Measurements from ENCODE around the gene NSUN4. TPM values are rescaled to one million over a fixed set of nuclear protein-coding genes. Genes with fewer than 3 reads are reported as not detected.

The NSUN4 gene
- total and polyA plus RNA-seq, 4 experiments from 2014 or later: 7.7 to 26.9 (median 22.5) TPM

GRCh38 chr1:46399307-46399706 is 58.7 kb downstream of the NSUN4 start:
- Mint-ChIP-seq H3K9me3 (no peaks in the 10 kb centered on the region), H3K27ac (no peak overlapping the region), H3K36me3 (peaks cover 0 to 3% of the 10 kb centered on the region in 2 donors), H3K27me3 (peaks cover 5 to 9% of the 10 kb centered on the region in 2 donors), H3K4me1 (peaks cover 0 to 11% (median 3%) of the 10 kb centered on the region in 4 donors), H3K4me3 (no peak overlapping the region)
- Histone ChIP-seq H3K4me1 (ENCODE audit: insufficient read depth, low read length) (no peaks in the 10 kb centered on the region), H3K27me3 (ENCODE audit: insufficient read depth, low read length) (no peaks in the 10 kb centered on the region), H3K36me3 (ENCODE audit: insufficient read depth, low read length) (no peaks in the 10 kb centered on the region), H3K27ac (ENCODE audit: low read depth, low read length) (no peak overlapping the region), H3K9me3 (ENCODE audit: control insufficient read depth in 1 of 2, low read length in 2 of 2) (no peaks in the 10 kb centered on the region), H3K4me3 (ENCODE audit: low read length in 2 of 2) (no peak overlapping the region)
- POLR2A ChIA-PET (ENCODE audit: partially characterized antibody): interaction anchor here (0.6 kb wide), 1 partner anchor 282 kb away, joined by 3 read pairs; no protein-coding TSS in a partner anchor
- DNase-seq: no peak
- intact Hi-C loops (cut with micrococcal nuclease): no loop called here
- CTCF ChIA-PET (ENCODE audit: partially characterized antibody): no interaction called here

DNA sequence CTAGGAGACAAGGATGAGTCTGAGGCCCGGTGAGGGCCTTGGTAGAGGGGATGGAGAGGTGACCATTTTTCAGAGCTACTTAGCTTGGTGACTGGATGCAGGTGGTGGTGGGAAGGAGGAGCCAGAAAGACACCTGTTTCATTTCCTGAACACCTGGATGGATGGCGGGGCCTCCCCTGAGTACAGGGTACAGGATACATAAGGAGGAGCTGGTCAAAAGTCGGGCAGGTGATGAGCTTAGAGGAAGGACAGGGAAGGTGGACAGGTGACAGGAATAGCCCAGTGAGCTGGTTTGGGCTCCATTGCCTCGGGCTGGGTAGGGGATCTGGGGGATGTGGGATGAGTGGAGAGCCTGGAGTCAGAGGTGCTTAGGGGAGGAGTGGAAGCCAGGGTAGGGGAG is 59.8 kb downstream of the NSUN4 start:
- CTCF ChIA-PET (ENCODE audit: partially characterized antibody): interaction anchor here (1.2 kb wide), 2 partner anchors 10 to 12 kb away, joined by 3 to 4 read pairs; no protein-coding TSS in a partner anchor
- no peaks in the 10 kb centered on the region for H3K9me3 ChIP-seq (ENCODE audit: control insufficient read depth in 1 of 2, low read length in 2 of 2)
- Mint-ChIP-seq H3K27me3 (peaks cover 0 to 5% of the 10 kb centered on the region in 2 donors), H3K9me3 (no peaks in the 10 kb centered on the region), H3K4me3 (peak overlapping the region in 2 of 8 donors; percentile 29 to 33), H3K36me3 (peaks cover 0 to 3% of the 10 kb centered on the region in 2 donors), H3K27ac (peak overlapping the region in 1 of 7 donors; percentile 13), H3K4me1 (peaks cover 0 to 2% (median 0%) of the 10 kb centered on the region in 4 donors)
- H3K27me3 ChIP-seq (ENCODE audit: insufficient read depth, low read length): no peaks in the 10 kb centered on the region
- DNase-seq: no peak
- H3K36me3 ChIP-seq (ENCODE audit: insufficient read depth, low read length): no peaks in the 10 kb centered on the region
- no peak overlapping the region for H3K4me3 ChIP-seq (ENCODE audit: low read length in 2 of 2)
- intact Hi-C loops (cut with micrococcal nuclease): no loop called here
- H3K4me1 ChIP-seq (ENCODE audit: insufficient read depth, low read length): no peaks in the 10 kb centered on the region
- POLR2A ChIA-PET (ENCODE audit: partially characterized antibody): no interaction called here
- H3K27ac ChIP-seq (ENCODE audit: low read depth, low read length): no peak overlapping the region

- H3K36me3 Mint-ChIP-seq: peaks cover 0 to 3% of the 10 kb centered on the region in 2 donors
Measured at GRCh38 chr1:46401154-46401913, 60.7 kb downstream of the NSUN4 start.

DNA sequence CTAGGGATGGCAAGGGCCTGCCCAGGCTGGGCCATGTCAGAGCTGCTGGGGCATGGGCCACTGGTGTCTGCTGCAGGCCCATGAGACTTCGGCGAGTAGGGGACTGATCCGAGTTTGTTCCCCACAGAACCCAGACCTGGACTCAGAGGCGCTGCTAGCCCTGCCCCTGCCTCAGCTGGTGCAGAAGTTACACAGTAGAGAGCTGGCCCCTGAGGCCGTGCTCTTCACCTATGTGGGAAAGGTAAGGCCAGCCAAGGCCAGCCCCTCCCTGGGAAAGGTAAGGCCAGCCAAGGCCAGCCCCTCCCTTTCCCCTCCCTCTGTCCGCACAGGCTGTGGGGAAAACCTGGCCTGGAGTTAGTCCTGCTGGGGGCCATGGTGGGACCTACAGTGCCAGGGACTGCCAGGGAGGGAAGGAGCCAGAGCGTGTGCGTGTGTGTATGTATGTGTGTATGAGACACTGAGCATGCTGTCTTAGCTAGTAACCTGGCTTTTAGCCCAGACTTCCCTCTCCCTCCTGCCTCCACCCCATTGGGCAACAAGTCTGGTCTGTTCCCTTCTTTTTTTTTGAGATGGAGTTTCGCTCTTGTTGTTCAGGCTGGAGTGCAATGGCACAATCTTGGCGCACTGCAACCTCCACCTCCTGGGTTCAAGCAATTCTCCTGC is 61.5 kb downstream of the NSUN4 start:
- Mint-ChIP-seq H3K27ac (no peak overlapping the region), H3K27me3 (no peaks in the 10 kb centered on the region), H3K4me1 (peaks cover under 1 to 2% (median 1%) of the 10 kb centered on the region in 4 donors), H3K4me3 (no peak overlapping the region), H3K9me3 (no peaks in the 10 kb centered on the region), H3K36me3 (peaks cover 0 to 3% of the 10 kb centered on the region in 2 donors)
- DNase-seq: no peak
- no peak overlapping the region for H3K4me3 ChIP-seq (ENCODE audit: low read length in 2 of 2)
- CTCF ChIA-PET (ENCODE audit: partially characterized antibody): interaction anchor here (1.2 to 1.7 kb wide), 2 partner anchors 12 to 127 kb away, joined by 3 to 4 read pairs; no protein-coding TSS in a partner anchor
- intact Hi-C loops (cut with micrococcal nuclease): no loop called here
- H3K4me1 ChIP-seq (ENCODE audit: insufficient read depth, low read length): peaks cover 9% of the 10 kb centered on the region
- POLR2A ChIA-PET (ENCODE audit: partially characterized antibody): no interaction called here
- no peaks in the 10 kb centered on the region for H3K9me3 ChIP-seq (ENCODE audit: control insufficient read depth in 1 of 2, low read length in 2 of 2)
- H3K27ac ChIP-seq (ENCODE audit: low read depth, low read length): no peak overlapping the region
- H3K27me3 ChIP-seq (ENCODE audit: insufficient read depth, low read length): no peaks in the 10 kb centered on the region
- no peaks in the 10 kb centered on the region for H3K36me3 ChIP-seq (ENCODE audit: insufficient read depth, low read length)

More at GRCh38 chr1:46401154-46401913, 60.7 kb downstream of the NSUN4 start:
- ChIA-PET CTCF (ENCODE audit: partially characterized antibody) (interaction anchor here (1.2 to 1.7 kb wide), 3 partner anchors 9 to 128 kb away, joined by 3 to 4 read pairs (median 4); no protein-coding TSS in a partner anchor), POLR2A (ENCODE audit: partially characterized antibody) (no interaction called here)
- intact Hi-C loops (cut with micrococcal nuclease): no loop called here
- no peaks in the 10 kb centered on the region for H3K36me3 ChIP-seq (ENCODE audit: insufficient read depth, low read length)
- no peaks in the 10 kb centered on the region for H3K9me3 Mint-ChIP-seq
- H3K27ac ChIP-seq (ENCODE audit: low read depth, low read length): no peak overlapping the region
- H3K27me3 Mint-ChIP-seq: no peaks in the 10 kb centered on the region
- no peak overlapping the region for H3K4me3 ChIP-seq (ENCODE audit: low read length in 2 of 2)
- H3K4me1 Mint-ChIP-seq: no peaks in the 10 kb centered on the region
- no peaks in the 10 kb centered on the region for H3K9me3 ChIP-seq (ENCODE audit: control insufficient read depth in 1 of 2, low read length in 2 of 2)
- H3K4me1 ChIP-seq (ENCODE audit: insufficient read depth, low read length): peaks cover 3% of the 10 kb centered on the region
- DNase-seq: no peak
- H3K27ac Mint-ChIP-seq: peak overlapping the region in 2 of 7 donors; percentile 1 to 43
- no peaks in the 10 kb centered on the region for H3K27me3 ChIP-seq (ENCODE audit: insufficient read depth, low read length)
- H3K4me3 Mint-ChIP-seq: no peak overlapping the region

DNA sequence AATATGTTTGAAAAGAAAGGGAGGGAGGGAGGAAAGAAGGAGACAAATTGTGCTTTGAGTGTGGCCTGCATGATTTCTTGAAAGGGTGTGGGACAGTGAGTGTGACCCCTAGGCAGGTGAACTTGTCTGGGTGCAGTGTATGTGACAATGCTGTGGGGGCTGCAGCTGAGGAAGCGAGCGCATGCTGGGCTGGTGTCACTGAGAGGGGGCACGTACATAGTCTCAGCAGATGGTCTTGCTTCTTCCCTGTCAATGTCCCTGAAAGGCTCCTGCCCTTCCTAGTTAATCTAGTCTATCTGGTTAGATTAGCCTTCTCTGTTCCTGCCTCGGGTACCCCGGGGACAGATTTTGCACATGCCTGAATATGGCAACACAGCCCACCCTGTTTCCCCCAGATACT is 63.3 kb downstream of the NSUN4 start:
- CTCF ChIA-PET (ENCODE audit: partially characterized antibody): interaction anchor here (1.3 to 1.5 kb wide), 2 partner anchors 18 to 40 kb away, joined by 3 to 4 read pairs; no protein-coding TSS in a partner anchor
- Mint-ChIP-seq H3K4me3 (no peak overlapping the region), H3K4me1 (peaks cover 4 to 8% (median 6%) of the 10 kb centered on the region in 4 donors), H3K27me3 (no peaks in the 10 kb centered on the region), H3K9me3 (no peaks in the 10 kb centered on the region), H3K27ac (peak overlapping the region in 1 of 7 donors; percentile 62), H3K36me3 (peaks cover 0 to 3% of the 10 kb centered on the region in 2 donors)
- POLR2A ChIA-PET (ENCODE audit: partially characterized antibody): no interaction called here
- no peaks in the 10 kb centered on the region for H3K27me3 ChIP-seq (ENCODE audit: insufficient read depth, low read length)
- H3K9me3 ChIP-seq (ENCODE audit: control insufficient read depth in 1 of 2, low read length in 2 of 2): no peaks in the 10 kb centered on the region
- no peak overlapping the region for H3K27ac ChIP-seq (ENCODE audit: low read depth, low read length)
- H3K36me3 ChIP-seq (ENCODE audit: insufficient read depth, low read length): no peaks in the 10 kb centered on the region
- no peak overlapping the region for H3K4me3 ChIP-seq (ENCODE audit: low read length in 2 of 2)
- H3K4me1 ChIP-seq (ENCODE audit: insufficient read depth, low read length): peaks cover 16% of the 10 kb centered on the region
- intact Hi-C loops (cut with micrococcal nuclease): no loop called here
- no peak for DNase-seq

- CTCF ChIA-PET (ENCODE audit: partially characterized antibody): interaction anchor here (0.6 to 7.4 kb wide), 4 partner anchors 17 to 124 kb away, joined by 3 to 39 read pairs (median 4); no protein-coding TSS in a partner anchor
- H3K9me3 ChIP-seq (ENCODE audit: control insufficient read depth in 1 of 2, low read length in 2 of 2): no peaks in the 10 kb centered on the region
- H3K27ac Mint-ChIP-seq: no peak overlapping the region
- H3K27me3 Mint-ChIP-seq: no peaks in the 10 kb centered on the region
- peaks cover 4 to 8% (median 6%) of the 10 kb centered on the region in 4 donors for H3K4me1 Mint-ChIP-seq
- H3K4me3 Mint-ChIP-seq: no peak overlapping the region
- no peaks in the 10 kb centered on the region for H3K27me3 ChIP-seq (ENCODE audit: insufficient read depth, low read length)
- POLR2A ChIA-PET (ENCODE audit: partially characterized antibody): no interaction called here
- no peaks in the 10 kb centered on the region for H3K9me3 Mint-ChIP-seq
- intact Hi-C loops (cut with micrococcal nuclease): no loop called here
- no peaks in the 10 kb centered on the region for H3K36me3 ChIP-seq (ENCODE audit: insufficient read depth, low read length)
- DNase-seq: no peak
- H3K4me1 ChIP-seq (ENCODE audit: insufficient read depth, low read length): peaks cover 16% of the 10 kb centered on the region
- H3K27ac ChIP-seq (ENCODE audit: low read depth, low read length): no peak overlapping the region
- peaks cover 0 to 3% of the 10 kb centered on the region in 2 donors for H3K36me3 Mint-ChIP-seq
- H3K4me3 ChIP-seq (ENCODE audit: low read length in 2 of 2): no peak overlapping the region
Measured at GRCh38 chr1:46404482-46405196, 64.0 kb downstream of the NSUN4 start.

Data from CD4-positive, alpha-beta memory T cell (primary cell).